ENCODE measurements around the gene SEC22B. TPM values are rescaled to one million over a fixed set of nuclear protein-coding genes. Genes with fewer than 3 reads are reported as not detected.
"Not testable (repeated sequence)": the region's sequence is repeated elsewhere in the genome, so short reads cannot be mapped to it uniquely, and the experiment has no call there.

The SEC22B gene
- polyA plus RNA-seq, 3 donors, result 33.7 to 42.8 (median 41.8) TPM

DNA sequence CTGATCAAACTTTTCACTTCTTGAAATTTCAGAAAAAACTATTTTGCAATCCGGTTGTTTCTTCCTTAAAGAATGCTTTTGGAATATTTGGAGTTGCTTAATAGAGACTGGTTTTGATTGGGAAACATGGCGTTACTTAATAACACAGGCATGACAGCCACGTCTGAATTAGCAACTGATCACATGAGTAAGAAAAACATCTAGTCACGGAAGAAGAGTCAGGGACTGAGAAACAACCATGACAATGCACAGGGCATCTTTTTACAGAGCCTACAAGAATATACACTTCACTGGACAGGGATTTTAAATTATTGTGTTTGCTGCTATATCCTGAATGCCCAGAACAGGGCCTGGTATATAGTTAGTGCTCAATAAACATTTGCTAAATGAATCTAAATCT is 18.2 kb downstream of the SEC22B start:
- DNase-seq, result not testable (repeated sequence)

DNA sequence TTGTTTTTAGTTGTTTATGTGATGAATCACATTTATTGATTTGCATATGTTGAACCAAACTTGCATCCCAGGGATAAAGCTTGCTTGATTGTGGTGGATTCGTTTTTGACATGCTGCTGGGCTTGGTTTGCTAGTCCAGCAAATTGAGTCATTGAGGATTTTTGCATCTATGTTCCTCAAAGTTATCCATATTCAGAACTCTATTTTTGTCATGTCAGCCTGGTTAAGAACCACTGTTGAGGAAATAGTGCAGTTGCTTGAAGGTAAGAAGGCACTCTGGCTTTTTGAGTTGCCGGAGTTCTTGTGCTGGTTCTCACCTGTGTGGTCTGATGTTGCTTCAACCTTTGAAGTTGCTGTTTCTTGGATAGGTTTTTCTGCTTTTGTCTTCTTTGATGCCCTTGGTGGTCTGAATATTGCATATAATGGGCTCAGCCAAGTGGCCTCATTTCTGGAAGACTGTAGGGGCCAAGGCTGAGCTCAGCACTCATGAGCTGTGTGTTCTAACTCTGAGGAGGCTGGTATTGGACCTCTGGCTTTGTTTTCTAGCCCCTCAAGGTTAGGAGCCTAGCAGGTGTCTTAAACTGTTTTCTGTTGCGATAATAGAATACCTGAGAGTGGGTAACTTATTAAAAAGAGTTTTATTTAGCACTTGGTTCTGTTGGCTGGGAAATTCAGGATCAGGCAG is 26.0 kb downstream of the SEC22B start:
- not testable (repeated sequence) for DNase-seq

DNA sequence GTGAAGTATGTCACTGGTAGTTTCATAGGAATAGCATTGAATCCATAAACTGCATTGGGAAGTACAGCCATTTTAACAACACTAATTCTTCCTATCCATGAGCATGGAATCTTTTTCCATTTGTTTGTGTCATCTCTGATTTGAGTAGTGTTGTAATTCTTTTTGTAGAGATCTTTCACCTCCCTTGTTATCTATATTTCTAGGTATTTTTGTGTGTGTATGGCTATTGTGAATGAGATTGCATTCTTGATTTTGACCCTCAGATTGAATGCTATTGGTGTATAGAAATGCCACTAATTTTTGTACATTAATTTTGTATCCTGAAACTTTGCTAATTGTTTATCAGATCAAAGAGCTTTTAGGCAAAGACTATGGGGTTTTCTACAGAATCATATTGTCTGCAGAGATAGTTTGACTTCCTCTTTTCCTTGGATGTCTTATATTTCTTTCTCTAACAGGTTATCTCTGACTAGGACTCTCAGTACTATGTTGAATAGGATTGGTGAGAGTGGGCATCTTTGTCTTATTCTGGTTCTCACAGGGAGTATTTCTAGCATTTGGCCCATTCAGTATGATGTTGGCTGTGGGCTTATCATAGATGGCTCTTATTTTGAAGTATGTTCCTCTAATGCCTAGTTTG is 26.8 kb downstream of the SEC22B start:
- not testable (repeated sequence) for DNase-seq

DNA sequence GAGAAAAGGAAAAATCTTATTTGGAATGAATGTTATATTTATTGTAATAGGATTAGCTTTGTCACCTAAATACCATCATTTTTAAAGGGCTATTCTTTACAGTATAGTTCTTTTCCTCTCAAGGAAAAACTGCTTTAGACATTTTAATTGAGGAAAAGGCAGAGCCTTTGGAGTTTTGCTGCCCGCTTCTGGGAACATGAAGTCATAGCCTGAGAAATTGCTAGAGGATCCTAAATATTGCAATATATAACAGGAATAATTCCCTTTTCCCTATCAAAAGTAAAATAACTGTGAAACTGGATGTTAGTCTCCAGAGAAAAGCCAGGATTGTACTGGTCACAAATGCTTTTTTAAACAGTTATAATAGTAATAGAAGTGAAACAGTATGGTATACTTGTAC is 30.5 kb downstream of the SEC22B start:
- DNase-seq, result not testable (repeated sequence)

DNA sequence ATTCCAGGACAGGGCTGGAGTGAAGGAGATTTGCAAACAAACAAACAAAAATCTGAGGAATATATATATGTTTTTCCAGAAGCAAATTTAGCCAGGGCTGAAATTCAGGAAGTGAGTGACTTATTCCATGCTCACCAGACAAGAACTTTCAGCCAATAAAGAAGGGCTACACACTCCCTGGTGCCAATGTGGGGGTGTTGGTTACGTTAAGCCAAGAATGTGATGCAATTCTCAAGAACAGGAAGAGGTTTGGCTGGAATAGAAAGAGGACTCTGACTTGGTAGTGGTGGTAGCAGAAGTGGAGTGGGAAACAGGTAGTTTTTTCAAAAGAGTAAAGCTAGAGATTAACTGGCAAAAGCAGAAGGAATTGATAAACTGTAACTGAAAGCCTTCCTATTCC is 31.7 kb downstream of the SEC22B start:
- not testable (repeated sequence) for DNase-seq

DNA sequence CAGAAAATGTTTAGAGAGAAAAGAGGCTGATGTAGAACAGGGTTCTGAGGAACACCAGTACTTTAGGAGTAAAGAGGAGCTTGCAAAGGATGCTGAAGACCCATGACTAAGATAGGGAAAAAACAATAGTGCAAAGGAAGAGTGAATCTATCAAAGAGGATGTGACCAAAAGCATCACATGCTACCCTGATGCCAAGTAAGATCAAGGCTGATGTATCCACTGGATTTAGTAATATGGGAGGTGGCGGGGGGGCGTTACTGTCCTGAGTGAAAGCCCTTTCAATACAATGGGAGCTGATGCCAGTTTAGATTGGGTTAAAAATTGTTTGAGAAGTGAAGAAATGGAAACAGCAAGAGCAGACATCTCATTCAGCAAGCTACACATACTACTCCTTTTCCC is 32.2 kb downstream of the SEC22B start:
- DNase-seq, result not testable (repeated sequence)

DNA sequence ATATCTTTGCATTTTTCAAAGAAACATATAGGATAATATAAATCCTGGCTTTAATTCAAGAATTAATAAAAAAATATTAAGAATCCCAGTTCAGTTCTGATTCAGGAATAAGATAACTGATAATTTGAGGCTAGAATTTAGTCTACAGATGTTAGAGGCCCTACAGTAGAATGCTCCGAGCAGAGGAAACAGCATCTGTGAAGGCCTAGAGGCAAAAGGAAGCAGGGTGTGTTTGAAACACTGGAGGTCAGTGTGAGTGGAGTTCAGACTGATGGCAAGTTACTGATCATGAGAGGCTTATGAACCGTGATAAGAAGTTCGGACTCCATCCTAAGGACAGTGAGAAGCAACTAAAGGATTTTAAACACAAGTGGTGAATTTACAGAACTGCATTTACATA is 33.0 kb downstream of the SEC22B start:
- DNase-seq, result peak; percentile 15

DNA sequence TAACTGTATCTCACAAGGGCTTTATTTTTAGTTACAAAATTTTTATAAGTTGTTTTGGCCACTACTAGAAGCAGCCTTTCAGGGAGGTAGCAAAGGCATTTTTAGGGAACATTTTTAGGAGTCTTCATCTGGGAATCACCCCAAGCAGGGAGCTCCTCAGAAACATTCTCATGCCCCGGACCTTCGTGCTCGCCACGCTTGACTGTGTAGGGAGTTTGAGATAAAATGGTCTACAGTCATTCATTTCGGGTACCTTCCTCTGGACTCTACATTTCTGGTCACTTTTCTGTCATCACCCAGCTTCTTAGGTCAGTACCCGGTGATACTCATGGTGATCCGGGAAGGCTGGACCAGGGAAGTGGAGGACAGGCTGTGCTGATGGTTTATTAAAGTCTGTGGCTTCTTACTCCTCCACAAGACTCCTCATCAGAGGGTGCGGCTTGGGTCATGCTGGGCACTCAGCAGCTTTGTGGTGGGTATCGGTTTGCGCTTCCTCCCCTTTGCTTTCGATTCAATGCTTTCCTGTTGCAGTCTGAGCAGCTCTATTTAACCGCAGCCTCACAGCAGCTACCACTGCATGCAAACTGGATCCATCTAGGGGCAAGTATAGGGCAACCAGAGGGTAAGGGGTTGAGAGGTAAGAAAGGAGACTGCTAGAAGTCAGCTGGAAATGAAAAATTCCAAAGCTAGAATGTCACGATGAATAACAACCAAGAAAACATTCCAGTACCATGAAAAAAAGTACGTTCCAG is 33.6 kb downstream of the SEC22B start:
- peak; percentile 38 for DNase-seq

DNA sequence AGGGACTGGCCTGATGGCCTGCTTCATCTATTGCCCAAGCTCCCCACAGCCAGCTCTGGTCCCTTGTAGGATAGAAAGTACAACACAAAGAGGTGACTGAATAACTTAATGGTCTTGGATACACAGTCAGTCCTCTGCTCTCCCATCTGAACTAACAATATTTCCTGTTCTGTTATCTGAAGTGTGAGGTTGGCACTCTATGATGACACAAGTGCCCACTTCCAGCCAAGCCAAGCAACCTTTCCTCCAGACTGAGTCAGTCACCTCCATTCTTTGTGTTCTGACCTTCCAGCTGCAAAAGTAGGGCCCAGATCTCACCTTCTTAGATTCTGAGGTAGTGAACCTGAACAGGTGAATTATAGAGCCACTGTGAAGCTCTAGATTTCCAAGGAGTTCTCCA is 34.5 kb downstream of the SEC22B start:
- not testable (repeated sequence) for DNase-seq

DNA sequence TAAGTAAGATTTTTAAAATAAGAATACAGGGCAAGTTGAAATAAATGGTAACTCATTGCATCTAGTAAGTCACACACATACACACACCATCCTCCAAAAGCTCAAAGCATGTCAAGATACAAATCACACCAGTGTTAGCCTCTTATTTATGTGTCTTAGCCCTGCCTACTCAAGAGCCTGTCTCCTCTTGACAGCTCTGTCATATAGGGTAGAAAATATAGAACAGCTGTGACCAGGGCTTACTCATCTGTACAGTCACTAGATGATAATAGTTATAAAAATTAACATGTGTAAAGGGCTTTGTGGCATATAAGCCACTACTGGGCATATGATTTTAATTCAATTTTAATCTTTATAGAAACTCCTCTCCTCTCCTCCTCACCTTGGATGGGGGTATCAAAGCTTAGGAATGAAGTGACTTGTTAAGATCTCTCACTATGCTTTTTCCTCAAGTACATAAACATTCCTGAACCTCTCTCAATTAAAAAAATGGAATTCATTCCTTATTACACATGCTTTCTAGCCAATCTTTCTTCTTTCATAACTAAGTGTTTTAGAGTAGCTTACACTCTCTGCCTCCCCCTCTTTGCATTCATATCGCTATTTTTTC is 35.6 kb downstream of the SEC22B start:
- DNase-seq, result not testable (repeated sequence)

DNA sequence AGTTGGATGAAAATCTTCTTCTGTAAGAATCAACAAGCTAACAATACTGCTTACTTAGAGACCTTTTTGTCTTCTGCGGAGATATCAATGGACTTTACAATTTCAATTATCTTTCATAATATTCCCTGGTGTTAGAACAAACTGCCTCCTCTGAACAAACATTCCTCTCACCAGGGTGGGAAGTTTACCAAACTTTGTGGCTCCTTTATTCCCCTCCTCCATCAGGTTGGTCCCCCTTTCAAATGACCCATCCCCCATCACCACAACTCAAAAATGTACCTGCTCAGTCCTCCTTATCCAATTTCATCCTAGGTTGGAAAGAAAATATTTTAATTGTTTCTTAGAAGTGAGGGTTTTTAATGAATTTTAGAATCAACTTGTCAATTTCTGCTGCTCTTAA is 40.2 kb downstream of the SEC22B start:
- not testable (repeated sequence) for DNase-seq

DNA sequence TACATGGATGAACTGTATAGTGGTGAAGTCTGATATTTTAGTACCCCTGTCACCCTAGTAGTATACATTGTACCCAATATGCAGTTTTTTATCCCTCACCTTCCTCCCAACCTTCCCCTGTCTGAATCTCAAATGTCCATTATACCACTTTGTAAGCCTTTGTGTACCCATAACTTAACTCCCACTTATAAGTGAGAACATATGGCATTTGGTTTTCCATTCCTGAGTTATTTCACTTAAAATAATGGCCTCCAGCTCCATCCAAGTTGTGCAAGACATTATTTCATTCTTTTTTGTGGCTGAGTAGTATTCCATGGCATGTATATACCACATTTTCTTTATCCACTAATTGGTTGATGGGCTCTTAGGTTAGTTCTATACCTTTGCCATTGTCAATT is 42.4 kb downstream of the SEC22B start:
- DNase-seq, result not testable (repeated sequence)

DNA sequence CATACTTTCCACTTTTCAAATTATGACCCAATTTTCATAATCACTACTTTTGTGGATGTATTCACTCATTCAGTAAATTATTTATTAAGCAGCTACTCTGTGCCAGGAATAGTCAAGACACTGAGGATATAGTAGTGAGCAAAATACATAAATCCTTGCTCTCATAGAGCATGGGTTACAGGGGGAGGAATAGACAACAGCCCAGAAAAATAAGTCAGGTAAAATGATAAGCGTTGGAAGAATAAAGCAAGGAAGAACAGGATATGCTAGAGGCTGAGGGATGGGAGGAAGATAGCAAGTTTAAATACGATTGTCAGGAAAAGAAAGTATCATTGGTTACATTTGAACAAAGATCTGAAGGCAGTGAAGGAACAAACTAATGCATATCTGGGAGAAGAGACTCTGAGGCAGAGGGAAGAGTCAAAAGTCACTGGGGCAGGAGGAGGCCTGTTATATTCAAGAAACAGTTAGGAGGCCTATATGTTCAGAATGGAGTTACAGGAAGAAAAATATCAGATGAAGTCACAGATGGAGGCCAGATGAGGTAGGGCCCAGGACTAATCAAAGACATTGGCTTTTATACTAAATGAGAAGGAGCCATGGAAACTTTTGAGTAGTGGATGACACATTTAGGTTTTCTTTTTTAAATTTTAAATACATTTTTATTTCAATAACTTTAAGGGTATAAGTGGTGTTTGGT is 42.9 kb downstream of the SEC22B start:
- no peak for DNase-seq

DNA sequence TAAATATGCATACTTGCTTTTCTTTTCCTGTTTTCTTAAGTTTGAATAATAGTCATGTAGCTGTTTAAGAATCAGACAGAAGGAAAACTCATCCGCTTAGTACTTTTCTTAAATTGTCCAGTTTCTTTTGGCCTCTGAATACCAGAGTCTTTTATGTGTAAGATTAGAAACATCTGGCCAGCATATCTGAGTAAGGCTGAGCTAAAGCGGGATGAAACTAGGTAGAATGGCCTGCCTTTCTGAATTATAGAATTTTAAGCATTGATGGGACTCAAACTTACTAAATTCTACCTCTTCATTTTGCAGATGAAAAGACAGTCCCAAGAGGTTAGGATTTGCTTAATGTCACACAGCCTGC is 43.9 kb downstream of the SEC22B start:
- not testable (repeated sequence) for DNase-seq

DNA sequence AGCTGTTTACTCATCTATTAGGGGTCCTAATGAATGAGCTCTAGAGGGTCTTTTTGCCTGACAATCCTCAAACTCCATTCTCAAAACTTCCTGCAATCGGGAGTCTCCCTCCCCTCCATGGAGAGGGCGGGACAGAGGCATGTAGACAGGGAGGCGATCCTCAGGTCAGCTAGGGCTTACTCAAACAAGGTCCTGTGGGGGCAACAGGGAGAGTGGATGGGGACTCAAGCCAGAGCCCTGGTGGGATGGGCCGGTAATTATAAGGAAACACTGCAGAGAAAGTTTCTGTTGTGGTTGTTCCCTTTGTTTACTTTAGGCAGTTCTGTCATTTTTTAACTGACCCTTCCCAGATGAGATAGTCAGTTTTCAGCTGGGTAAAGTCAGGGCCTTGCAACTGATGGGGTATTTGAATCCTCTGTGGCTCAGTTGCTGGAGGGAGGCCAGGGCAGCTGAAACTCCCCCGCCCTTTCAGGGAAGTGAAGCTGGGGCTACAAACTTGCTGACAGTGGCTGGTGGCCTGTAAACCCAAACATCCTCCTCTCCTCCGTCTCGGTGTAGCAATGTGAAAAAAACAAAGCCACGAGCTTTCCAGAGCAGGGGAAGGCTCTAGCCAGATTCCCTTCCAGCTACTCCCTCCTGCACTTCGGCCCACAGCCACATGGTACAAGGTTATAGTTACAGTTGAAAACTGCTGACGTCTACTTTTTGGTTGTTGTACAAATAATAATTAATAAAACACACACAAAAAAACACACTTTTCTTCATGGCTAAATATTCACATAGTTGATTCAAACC is 44.5 kb downstream of the SEC22B start:
- DNase-seq, result peak; percentile 67

DNA sequence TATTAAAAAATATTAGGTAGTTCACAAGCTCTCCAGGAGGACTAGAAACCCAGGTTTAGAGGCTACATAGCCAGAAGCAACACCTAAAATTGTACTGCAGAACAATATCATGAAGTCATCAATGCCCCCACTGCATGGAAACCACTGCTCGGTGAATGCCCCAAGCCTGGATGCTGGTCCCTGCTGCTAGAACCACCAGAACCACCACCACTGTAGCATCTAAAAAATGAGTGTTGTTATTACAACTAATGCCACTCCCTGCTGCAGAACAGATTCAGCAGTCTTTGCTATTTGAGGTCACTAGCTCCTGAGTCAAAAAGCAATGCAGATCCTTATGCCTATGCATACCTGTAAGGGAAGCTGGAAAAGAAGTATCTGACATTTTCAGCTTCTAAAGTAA is 48.4 kb downstream of the SEC22B start:
- not testable (repeated sequence) for DNase-seq

DNA sequence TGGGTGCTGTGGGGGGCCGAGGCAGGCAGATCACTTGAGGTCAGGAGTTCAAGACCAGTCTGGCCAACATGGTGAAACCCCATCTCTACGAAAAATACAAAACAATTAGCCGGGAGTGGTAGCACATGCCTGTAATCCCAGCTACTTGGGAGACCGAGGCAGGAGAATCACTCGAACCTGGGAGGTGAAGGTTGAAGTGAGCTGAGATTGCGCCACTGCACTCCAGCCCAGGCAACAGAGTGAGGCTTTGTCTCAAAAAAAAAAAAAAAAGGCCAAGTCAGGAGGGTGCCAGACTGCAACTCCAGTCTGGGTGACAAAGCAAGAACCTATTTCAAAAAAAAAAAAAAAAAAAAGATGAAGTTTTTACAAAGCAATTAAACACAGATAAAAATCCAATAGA is 50.1 kb downstream of the SEC22B start:
- not testable (repeated sequence) for DNase-seq

DNA sequence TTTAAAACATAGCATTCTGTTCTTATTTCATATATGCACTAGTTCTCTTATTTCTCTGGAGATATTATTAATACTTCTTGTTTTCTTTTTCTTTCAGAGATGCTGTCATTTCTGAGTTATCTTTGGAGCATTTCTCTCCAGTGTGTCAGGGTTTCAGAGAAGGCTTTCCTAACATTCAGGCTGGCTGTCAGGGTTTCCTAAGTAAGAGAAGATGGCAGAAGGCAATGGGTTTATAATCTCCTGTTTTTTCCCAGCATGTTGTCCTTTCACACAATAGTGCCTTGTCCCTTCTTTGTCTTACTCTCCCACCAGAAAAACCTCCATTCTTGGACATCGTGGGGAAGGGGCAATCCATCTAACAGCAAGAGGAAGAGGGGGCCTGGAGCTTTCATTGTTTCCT is 51.7 kb downstream of the SEC22B start:
- not testable (repeated sequence) for DNase-seq

DNA sequence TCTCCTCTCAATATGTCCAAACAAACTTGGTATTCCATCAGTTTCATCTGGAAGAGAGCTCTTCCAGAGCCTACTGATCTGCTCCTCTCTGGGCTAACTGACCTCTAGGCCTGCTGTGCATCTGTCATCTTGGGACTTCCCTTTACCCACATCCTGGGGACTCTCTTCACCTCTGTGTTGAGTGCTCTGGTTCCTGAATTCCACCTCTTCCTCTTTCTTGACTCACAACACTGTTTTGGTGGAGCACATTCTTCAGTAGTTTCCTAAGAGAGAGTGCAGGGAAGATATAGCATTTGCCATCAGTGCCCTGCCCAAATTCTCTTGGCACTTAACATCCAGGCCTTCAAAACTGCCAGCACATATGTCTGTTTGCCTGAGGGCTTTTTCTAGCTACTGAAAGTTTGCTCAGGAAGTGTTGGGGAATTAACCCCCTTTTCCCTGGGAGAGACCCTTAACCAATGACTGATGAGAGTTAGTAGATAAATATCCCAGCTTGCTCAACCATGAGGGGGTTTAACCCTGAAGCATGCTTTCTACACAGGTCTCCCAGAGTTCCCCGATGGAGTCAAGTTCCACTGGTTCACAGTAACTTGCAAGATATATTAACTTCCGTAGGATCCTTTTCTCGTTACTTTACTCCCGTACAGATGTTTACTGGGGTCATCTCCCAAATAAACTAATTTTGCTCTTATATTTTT is 52.4 kb downstream of the SEC22B start:
- peak; percentile 19 for DNase-seq

DNA sequence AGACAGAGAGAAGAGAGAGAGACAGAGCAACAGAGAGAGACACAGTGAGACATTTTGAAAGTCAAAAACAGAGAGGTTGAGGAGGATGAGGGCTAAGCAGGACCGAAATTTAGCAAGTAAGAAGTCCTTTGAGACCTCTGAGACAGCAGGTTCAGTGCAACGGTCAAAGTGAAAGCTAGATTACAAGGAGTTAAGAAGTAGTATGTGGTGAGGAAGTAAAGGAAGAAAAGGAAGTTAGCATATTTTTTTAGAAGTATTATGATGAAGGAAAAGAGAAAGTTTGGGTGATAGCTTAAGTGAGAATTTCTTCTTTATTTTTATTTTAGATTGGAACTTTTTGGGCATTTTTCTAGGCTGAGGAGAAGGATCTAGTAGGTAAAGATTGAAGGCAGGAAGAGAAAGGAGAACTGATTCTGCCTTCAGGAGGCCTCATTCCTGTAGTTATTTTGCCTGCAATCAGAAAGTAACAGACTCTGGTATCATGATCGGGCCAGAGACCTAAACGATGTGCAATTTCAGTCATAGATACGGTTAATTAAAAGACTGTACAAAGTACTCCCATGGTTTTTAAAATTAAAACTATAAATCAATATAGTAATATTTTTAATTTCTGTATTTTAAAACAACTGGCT is 53.9 kb downstream of the SEC22B start:
- DNase-seq, result not testable (repeated sequence)
